SK-N-SH (cell line): ENCODE results near the gene SFXN5.

ENCODE experiments used
- EP300 ChIP-seq, 2 experiments: IDR thresholded peaks; 2 replicates each; pipeline versions ENCODE4 v1.4.0 to v1.6.1; 2012; ENCODE audit warnings: borderline replicate concordance in 1 of 2, low read depth in 1 of 2, low read length in 1 of 2
- EZH2phosphoT487 ChIP-seq: fragments of 200-600 bp; sonication (generic); IDR thresholded peaks from 2 replicates; pipeline ENCODE4 v1.6.1; 2017; ENCODE audit warnings: low read depth, mixed run types, mild to moderate bottlenecking, antibody characterized with exemption, moderate library complexity, borderline replicate concordance
- FOXJ3 ChIP-seq: sonication (generic); formaldehyde crosslinking; IDR thresholded peaks from 2 replicates; pipeline ENCODE4 v1.5.1; 2020; ENCODE audit warnings: mild to moderate bottlenecking, missing genetic modification reagents
- GATA2 ChIP-seq: sonication (generic); formaldehyde crosslinking; IDR thresholded peaks from 2 replicates; pipeline ENCODE4 v1.5.0; 2020; ENCODE audit warnings: mild to moderate bottlenecking, missing genetic modification reagents
- JUND ChIP-seq: IDR thresholded peaks from 2 replicates; pipeline ENCODE4 v1.4.0; 2012
- NFIC ChIP-seq: IDR thresholded peaks from 2 replicates; pipeline ENCODE4 v1.4.0; 2012; ENCODE audit warnings: borderline replicate concordance
- POLR2AphosphoS5 ChIP-seq: IDR thresholded peaks from 2 replicates; pipeline ENCODE4 v1.6.1; 2012; ENCODE audit warnings: low read depth, low read length
- RAD21 ChIP-seq: IDR thresholded peaks from 2 replicates; pipeline ENCODE4 v1.6.1; 2012; ENCODE audit warnings: mild to moderate bottlenecking, low read length
- RCOR1 ChIP-seq: fragments of 150-350 bp; IDR thresholded peaks from 2 replicates; pipeline ENCODE4 v1.6.1; 2017; ENCODE audit warnings: antibody characterized with exemption, low read length
- REST ChIP-seq: IDR thresholded peaks from 2 replicates; pipeline ENCODE4 v1.6.1; 2012; ENCODE audit warnings: mild to moderate bottlenecking, low read depth, low read length, moderate library complexity
- RFX5 ChIP-seq: IDR thresholded peaks from 2 replicates; pipeline ENCODE4 v1.6.1; 2012; ENCODE audit warnings: mild to moderate bottlenecking, improper control_type of control experiment, low read length
- SIN3A ChIP-seq: IDR thresholded peaks from 2 replicates; pipeline ENCODE4 v1.6.1; 2012; ENCODE audit warnings: low read depth, mild to moderate bottlenecking, low read length, moderate library complexity, borderline replicate concordance
- TF ChIP-seq, protein P1 (sequence below): fragments of 200-600 bp; sonication (generic); IDR thresholded peaks from 2 replicates; pipeline ENCODE4 v1.6.1; 2017; ENCODE audit warnings: antibody characterized with exemption, mild to moderate bottlenecking, moderate library complexity
- TF ChIP-seq, protein P2 (sequence below): IDR thresholded peaks from 2 replicates; pipeline ENCODE4 v1.4.0; 2012; ENCODE audit warnings: low read depth, borderline replicate concordance

DNA sequence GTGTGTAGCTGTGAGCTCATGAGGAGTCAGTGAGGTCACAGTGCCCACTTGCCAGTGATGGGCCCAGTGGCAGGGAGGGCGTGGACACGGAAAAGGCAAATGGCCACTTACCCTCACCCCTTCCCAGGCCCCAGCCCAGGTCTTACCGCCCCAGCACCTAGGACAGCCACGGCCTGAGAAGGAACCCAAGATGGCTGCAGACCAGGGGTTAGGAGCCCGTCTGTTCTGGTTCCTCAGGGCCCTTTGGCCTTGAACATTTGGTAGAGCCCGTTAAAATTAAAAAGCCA, 80.1 kb downstream of the SFXN5 start:
- TF ChIP-seq NFIC (no peak), JUND (no peak), GATA2 (CRISPR knock-in tag) (no peak), RCOR1 (no peak), FOXJ3 (CRISPR knock-in tag) (no peak), SIN3A (no peak), REST (no peak), EP300 (IDR thresholded peaks at IDR 0.05; ENCODE audit: borderline replicate concordance in 1 of 2, low read depth in 1 of 2, low read length in 1 of 2) (no peak), RAD21 (no peak), EZH2phosphoT487 (no peak), POLR2AphosphoS5 (no peak), RFX5 (no peak)
- TF ChIP-seq, protein P1, sequence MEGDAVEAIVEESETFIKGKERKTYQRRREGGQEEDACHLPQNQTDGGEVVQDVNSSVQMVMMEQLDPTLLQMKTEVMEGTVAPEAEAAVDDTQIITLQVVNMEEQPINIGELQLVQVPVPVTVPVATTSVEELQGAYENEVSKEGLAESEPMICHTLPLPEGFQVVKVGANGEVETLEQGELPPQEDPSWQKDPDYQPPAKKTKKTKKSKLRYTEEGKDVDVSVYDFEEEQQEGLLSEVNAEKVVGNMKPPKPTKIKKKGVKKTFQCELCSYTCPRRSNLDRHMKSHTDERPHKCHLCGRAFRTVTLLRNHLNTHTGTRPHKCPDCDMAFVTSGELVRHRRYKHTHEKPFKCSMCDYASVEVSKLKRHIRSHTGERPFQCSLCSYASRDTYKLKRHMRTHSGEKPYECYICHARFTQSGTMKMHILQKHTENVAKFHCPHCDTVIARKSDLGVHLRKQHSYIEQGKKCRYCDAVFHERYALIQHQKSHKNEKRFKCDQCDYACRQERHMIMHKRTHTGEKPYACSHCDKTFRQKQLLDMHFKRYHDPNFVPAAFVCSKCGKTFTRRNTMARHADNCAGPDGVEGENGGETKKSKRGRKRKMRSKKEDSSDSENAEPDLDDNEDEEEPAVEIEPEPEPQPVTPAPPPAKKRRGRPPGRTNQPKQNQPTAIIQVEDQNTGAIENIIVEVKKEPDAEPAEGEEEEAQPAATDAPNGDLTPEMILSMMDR: no peak
- TF ChIP-seq, protein P2, sequence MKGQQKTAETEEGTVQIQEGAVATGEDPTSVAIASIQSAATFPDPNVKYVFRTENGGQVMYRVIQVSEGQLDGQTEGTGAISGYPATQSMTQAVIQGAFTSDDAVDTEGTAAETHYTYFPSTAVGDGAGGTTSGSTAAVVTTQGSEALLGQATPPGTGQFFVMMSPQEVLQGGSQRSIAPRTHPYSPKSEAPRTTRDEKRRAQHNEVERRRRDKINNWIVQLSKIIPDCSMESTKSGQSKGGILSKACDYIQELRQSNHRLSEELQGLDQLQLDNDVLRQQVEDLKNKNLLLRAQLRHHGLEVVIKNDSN: no peak
